Neural crest cell (in vitro differentiated cells): ENCODE measurements around the gene STAG1. TPM values are rescaled to one million over a fixed set of nuclear protein-coding genes. Genes with fewer than 3 reads are reported as not detected.

Source experiments
- DNase-seq: peaks from one replicate; pipeline ENCODE4 v3.0.0; 2021; ENCODE audit warnings: low read depth, mixed read lengths, low spot score
- H3K27ac Mint-ChIP-seq: one replicate; pipeline ENCODE4 v1.8.0; 2021; ENCODE audit warnings: mild to moderate bottlenecking, mixed read lengths; ENCODE audit not compliant: unreplicated experiment
- H3K27me3 Mint-ChIP-seq: 2 replicates; pipeline ENCODE4 v1.8.0; 2021; ENCODE audit warnings: low read depth, mild to moderate bottlenecking, mixed read lengths
- H3K36me3 Mint-ChIP-seq: 2 replicates; pipeline ENCODE4 v1.8.0; 2021; ENCODE audit warnings: low read depth, mild to moderate bottlenecking, mixed read lengths
- H3K4me1 Mint-ChIP-seq: 2 replicates; pipeline ENCODE4 v1.8.0; 2021; ENCODE audit warnings: mixed read lengths
- H3K4me3 Mint-ChIP-seq: one replicate; pipeline ENCODE4 v1.8.0; 2021; ENCODE audit warnings: mild to moderate bottlenecking, mixed read lengths
- H3K9me3 Mint-ChIP-seq: 2 replicates; pipeline ENCODE4 v1.8.0; 2021; ENCODE audit warnings: mixed read lengths
- CTCF ChIP-seq: fragments of 200-600 bp; sonication (generic); conservative IDR thresholded peaks from 2 replicates; pipeline ENCODE4 v1.5.0; 2021; ENCODE audit warnings: antibody characterized with exemption, mild to moderate bottlenecking
- total RNA-seq: library from RNA; stranded (reverse); gene quantifications from 2 replicates; pipeline ENCODE4 v1.2.1, GENCODE V29; 2021

The STAG1 gene
- total RNA-seq, 1 donor from 2014 or later = 47.0 TPM

DNA sequence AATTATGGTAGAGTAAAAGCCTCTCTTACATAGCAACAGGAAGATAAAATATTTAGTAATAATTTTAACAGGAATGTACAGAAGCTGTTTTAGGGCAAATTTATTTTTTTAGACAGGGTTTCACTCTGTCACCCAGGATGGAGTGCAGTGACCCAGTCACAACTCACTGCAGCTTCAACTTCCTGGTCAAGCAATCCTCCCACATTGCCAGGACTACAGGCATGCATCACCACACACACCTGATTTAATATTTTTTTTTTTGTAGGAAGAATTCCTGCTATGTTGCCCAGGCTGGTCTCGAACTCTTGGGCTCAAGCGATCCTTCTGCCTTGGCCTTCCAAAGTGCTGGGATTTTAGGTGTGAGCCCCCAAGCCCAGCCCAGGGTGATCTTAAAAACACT lies 440.9 kb downstream of the STAG1 start:
- no peak for DNase-seq
- no peaks in the 10 kb centered on the region for H3K27me3 Mint-ChIP-seq
- H3K9me3 Mint-ChIP-seq = no peaks in the 10 kb centered on the region
- no peaks in the 10 kb centered on the region for H3K4me1 Mint-ChIP-seq
- TF ChIP-seq CTCF = no peak
- H3K36me3 Mint-ChIP-seq = peaks cover 15% of the 10 kb centered on the region
- H3K4me3 Mint-ChIP-seq = no peak overlapping the region
- no peak overlapping the region for H3K27ac Mint-ChIP-seq

DNA sequence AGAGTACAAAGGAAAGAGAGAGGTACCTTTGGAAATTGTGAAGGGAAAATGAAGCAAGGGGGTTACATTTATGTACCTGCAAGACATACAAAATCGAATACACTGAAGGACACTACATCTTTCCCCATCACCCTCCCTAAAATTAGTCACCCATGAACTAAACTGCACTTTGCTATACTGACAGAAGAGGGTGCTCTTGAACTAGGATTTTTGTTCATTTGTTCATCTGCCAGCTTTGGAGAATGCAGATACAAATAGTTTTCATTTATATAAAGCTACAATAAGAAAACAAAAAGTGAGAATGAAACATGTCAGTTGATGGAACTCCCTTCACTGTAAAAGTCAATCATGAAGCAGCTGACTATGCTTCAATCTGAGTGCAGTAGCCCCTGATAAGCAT lies 446.3 kb downstream of the STAG1 start:
- Mint-ChIP-seq H3K4me3 (no peak overlapping the region), H3K9me3 (peaks cover 2% of the 10 kb centered on the region), H3K36me3 (peaks cover 17% of the 10 kb centered on the region), H3K27ac (no peak overlapping the region), H3K27me3 (no peaks in the 10 kb centered on the region), H3K4me1 (no peaks in the 10 kb centered on the region)
- DNase-seq = no peak
- TF ChIP-seq CTCF = peak; percentile 39

GRCh38 chr3:136300444-136300843 lies 451.7 kb downstream of the STAG1 start:
- no peaks in the 10 kb centered on the region for H3K4me1 Mint-ChIP-seq

DNA sequence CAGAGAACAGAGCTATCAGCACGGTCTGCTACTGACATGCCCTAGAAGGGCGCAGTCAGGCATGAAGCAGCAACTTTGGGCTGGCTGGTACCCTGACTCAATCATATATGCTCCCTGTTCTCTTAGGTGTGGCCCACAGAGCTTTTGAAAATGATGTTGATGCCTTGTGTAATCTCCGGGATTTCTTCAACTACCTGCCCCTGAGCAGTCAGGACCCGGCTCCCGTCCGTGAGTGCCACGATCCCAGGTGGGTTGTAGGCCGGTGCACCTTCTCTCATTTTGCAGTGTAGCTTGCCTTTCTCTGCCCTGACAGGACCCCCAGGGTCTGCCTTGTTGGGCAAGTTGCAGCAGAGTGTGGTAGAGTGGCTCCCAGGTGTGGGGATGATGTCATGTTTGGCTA lies 454.4 kb downstream of the STAG1 start:
- no peaks in the 10 kb centered on the region for H3K4me1 Mint-ChIP-seq
- no peak overlapping the region for H3K27ac Mint-ChIP-seq
- no peak overlapping the region for H3K4me3 Mint-ChIP-seq
- peaks cover 30% of the 10 kb centered on the region for H3K36me3 Mint-ChIP-seq
- no peaks in the 10 kb centered on the region for H3K9me3 Mint-ChIP-seq
- no peak for TF ChIP-seq CTCF
- DNase-seq = no peak
- H3K27me3 Mint-ChIP-seq = no peaks in the 10 kb centered on the region

More at GRCh38 chr3:136300444-136300843, 451.7 kb downstream of the STAG1 start:
- Mint-ChIP-seq H3K36me3 (peaks cover 27% of the 10 kb centered on the region), H3K9me3 (no peaks in the 10 kb centered on the region), H3K27ac (peak overlapping the region; percentile 14), H3K4me3 (no peak overlapping the region), H3K27me3 (no peaks in the 10 kb centered on the region)
- no peak for DNase-seq
- no peak for TF ChIP-seq CTCF

DNA sequence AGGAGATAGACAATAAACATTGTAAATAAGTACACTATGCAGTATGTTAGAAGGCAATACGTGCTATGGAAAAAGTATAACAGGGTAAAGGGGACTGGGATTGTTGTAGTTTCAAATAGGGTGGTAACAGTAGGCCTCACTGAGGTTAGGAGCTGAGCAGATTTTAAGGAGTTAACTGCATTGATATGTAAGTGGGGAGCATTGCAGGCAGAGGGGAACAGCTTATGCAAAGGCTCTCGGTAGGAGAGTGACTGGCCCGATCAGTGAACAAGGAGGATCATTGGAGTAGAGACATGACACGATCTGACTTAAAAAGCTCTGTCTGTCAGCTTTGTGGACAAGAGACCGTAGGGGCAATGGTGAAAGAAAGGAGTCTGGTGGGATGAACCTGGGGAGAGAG lies 455.2 kb downstream of the STAG1 start:
- Mint-ChIP-seq H3K4me3 (no peak overlapping the region), H3K4me1 (no peaks in the 10 kb centered on the region), H3K27ac (no peak overlapping the region), H3K9me3 (peaks cover 2% of the 10 kb centered on the region), H3K27me3 (no peaks in the 10 kb centered on the region), H3K36me3 (peaks cover 37% of the 10 kb centered on the region)
- TF ChIP-seq CTCF = no peak
- no peak for DNase-seq

DNA sequence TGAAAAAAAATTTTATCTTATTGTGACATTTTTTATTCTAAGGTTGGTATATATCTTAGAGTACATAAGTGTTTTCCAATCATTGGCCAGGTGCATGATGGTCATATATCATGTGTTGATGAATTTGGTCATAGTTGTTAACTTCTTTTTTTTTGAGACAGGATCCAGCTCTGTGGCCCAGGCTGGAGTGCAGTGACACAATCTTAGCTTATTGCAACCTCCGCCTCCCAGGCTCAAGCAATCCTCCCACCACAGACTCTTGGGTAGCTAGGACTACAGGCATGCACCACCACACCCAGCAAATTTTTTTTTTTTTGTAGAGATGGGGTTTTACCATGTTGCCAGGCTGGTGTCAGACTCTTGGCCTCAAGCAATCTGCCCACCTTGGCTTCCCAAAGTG lies 458.0 kb downstream of the STAG1 start:
- no peak for DNase-seq
- Mint-ChIP-seq H3K27ac (no peak overlapping the region), H3K4me1 (no peaks in the 10 kb centered on the region), H3K4me3 (no peak overlapping the region), H3K9me3 (peaks cover 2% of the 10 kb centered on the region), H3K27me3 (no peaks in the 10 kb centered on the region), H3K36me3 (peaks cover 40% of the 10 kb centered on the region)
- TF ChIP-seq CTCF = no peak
